DMS53 treated with DMSO at 0.1 percent for 48 hours (cell line): ENCODE results near the gene MESD.
A peak's percentile ranks its signal among the peaks of the same experiment; 100 is the strongest.

Experiments
- DNase-seq: peaks from one replicate; lab custom pipeline; 2025; ENCODE audit not compliant: unreplicated experiment; lab: John Stamatoyannopoulos, UW

MESD gene

DNA sequence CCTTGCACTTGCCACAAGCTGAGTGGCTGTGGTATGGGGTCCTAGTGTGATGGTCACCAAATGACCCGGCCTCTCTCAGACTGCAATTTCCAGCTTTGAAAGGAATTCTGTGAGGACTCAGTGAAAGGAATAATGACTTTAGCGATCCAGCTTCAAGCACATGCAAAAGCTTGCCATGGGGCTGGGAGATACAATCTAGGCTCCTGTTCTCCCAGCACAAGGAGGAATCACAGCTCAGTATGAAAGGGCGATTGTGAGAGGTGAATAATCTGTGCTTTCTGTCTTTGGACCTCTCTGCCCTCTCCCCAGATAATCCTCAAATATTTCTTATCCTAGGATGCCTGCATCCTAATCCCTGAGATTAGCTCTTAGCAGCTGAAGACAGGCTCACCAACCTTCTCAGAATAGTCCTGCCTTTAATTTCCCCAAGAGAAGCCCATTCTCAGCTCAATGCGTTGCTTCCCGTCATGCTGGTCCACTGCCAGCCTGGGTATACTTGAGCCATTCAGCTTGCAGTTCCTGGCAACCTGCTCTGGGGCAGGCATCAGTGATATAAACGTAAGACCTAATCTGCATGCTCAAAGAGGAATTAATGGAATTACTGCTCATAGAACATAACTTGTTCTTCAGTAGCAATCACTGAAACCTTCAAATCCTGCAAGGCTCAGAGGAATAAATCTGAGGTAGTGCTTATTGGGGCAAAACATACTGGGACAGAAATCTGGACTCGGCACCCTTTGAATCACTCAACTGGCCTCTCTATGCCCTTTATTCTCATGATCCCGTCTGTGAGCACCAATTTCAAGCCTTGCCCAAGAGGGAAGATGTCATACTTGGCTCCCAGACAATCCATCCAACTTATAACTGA, 26.2 kb upstream of the MESD start:
- DNase-seq = no peak

DNA sequence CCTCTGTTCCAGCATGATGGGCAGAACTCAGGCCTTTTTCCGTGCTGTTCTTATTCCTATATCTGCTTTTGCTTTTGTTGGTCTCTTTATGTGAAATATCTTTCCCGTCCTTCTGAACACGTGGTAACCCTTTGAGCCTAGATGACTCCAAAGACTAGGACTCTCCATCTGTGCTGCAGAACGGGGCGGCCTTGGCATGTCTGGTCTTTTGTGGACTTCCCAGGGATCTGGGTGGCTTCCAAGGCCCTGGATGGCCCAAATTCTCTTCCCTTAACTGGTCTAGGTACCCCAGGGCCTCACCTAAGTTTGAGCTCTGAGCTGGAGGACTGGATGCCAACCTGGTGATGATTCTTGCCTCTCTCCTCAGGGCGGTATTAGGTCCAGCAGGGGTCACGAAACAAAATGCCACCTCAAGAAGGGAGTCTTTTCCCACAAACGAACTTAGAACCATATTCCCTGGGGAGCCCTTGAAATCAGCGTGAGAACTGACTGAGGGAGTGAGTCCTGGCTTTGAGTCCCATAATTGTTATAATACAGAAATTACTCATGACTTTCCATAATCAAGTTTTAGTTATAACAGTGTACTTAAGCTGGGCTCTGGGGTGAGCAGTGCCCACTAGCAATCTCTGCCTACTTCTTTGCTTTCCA, 25.0 kb upstream of the MESD start:
- no peak for DNase-seq

DNA sequence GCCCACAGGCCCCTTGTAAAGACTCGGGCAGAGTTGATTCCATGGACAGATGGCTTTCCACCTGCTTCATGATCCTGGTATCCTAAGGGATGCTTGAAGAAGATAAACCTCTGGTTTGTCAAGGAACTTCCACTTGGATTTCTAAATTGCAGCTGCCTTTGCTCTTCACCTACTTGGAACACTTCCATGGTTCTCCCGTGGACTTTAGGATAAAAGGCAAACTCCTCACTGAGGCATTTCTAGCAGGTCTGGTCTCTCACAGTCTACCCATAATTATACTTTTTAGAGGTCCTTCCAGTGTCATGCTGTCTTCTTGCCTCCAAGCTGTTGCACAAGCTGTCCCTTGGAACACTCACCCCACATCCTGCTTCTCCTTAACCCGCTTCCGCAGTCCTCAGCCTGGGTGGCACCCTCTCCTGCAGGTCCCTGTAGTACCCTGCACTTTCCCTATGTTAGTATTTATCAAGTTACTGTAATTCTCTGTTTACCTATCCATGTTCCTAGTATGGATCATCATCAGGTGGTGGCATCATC, 23.8 kb upstream of the MESD start:
- DNase-seq = no peak

DNA sequence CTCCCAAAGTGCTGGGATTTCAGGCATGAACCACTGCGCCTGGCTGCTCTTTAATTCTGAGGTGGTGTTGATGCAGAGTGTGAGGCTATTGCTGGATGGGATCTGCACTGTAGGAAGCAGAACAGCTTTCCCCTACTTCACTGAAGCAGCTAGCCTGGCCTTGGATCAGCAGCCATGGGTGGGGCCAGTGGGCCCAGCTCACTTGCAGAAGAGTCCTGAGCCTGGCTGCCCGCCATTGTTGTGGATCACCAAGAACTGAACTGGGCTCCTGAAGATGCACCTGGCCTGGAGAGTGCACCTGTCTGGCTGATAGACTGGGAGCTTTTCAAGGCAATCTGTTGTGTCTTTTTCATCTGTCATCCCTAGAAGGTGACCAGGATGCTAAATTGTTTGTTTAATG, 23.0 kb upstream of the MESD start:
- DNase-seq = no peak

DNA sequence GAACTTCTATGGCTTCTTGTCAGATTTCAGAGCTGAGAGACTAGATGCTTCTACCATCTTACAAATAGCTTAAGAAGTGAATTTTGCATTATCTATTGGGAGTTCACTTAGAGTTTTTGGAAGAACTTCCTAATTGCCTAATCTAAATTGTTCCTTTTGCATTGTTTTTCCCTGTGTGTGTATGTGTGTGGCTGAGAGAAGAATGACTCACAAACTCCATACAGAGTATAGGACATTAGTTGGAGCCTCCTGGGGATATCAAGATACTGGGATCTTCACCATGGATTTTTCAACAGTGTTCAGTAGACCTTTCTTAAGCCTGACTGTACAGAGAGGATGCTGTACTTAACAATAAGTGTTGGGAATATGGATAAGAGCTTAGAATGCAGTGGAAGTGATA, 22.0 kb upstream of the MESD start:
- no peak for DNase-seq

DNA sequence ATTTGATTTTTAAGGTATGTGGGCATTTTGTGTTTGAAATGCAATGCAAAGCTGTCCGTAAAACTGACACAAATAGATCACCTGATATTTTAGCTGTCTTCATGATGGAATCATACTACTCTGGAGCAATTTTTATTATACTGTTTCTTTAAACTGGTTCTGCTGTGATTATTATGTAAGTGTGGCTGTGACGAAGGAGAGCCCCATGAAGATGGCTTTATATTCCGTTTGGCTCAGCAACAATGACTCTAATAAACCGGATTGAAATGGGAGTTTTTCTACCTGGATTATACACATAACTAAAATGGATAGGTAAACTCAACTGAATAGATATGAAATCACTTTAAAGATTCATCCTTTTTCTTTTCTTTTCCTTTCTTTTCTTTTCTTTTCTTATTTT, 20.5 kb upstream of the MESD start:
- no peak for DNase-seq

DNA sequence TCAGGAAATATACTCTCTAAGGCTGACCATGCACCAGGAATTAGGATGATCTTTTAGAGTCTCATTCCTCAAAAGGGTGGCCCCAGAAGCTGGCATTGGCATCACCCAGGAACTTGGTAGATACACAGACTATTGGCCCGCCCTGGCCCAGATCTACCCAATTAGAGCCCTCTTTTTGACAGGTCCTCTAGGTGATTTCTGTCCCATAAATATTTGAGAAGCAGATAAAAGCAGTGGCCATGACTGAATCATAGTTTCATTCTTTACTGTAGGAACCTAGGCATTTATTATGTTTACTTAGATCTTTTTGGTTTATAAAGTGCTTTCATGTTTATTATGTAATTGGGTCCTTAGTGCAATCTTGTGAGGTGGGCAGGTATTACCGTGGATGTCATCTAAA, 18.7 kb upstream of the MESD start:
- DNase-seq = no peak

DNA sequence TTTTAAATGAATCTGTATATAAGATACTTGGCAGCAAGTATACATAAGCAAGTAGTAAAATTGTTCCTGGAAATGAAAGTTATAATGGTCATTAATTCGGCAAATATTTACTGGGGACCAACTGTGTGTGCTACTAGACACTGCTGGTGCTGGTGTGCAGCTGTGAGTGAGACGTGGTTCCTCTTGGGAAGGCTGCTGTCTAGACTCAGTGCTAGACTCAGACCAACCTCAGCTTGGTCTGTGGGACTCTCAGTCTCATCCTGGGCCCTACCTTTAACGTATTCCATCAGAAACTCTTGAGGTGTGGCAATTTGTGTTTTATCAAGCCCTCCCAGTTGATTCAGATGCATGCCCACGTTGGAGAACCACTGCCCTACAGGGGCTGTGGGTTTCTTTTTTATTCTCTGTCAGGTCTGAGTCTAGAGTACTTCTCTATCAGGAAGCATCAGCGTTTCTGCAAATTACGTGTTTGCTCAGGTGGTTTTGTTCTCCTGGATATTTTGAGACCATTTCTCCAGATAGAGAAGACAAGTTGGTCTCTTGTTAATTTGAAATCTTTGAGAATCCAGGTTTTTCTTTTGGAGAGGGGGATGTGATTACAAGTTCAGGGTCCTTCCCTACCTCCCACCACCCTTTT, 17.9 kb upstream of the MESD start:
- no peak for DNase-seq

DNA sequence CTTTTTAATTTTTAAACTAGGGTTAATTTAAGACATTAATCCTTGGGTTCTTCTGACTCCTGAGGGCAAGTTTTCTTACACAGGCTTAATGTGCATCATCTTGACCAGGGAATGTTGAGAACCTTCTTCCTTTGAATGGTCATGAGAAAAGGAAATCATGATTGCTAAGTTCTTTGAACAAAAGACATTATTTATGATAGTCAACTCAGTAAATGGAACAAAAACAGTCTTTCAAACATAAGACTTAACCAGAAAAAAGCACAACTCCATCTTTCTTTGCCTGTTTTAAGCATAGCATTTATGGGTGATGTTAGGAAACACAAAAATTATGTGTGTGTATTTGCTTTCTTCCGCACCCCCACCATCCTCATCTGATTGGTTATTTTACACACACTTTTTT, 16.5 kb upstream of the MESD start:
- DNase-seq = no peak

DNA sequence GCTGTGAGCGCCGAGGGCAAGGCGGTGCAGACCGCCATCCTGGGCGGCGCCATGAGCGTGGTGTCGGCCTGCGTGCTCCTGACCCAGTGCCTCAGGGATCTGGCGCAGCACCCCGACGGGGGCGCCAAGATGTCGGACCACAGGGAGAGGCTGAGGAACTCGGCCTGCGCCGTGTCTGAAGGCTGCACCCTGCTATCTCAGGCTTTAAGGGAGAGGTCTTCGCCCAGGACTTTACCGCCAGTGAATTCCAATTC, 13.4 kb upstream of the MESD start:
- no peak for DNase-seq

DNA sequence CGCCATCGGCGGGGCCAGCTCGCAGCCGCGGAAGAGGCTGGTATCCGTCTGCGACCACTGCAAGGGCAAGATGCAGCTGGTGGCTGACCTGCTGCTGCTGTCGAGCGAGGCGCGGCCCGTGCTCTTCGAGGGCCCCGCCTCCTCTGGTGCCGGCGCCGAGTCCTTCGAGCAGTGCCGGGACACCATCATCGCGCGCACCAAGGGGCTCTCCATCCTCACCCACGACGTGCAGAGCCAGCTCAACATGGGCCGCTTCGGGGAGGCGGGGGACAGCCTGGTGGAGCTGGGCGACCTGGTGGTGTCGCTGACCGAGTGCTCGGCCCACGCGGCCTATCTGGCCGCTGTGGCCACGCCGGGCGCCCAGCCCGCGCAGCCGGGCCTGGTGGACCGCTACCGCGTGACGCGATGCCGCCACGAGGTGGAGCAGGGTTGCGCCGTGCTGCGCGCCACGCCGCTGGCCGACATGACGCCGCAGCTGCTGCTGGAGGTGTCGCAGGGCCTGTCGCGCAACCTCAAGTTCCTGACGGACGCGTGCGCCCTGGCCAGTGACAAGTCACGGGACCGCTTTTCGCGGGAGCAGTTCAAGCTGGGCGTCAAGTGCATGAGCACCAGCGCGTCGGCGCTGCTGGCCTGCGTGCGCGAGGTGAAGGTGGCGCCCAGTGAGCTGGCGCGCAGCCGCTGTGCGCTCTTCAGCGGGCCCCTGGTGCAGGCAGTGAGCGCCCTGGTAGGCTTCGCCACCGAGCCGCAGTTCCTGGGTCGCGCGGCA, 12.9 kb upstream of the MESD start:
- DNase-seq = no peak

DNA sequence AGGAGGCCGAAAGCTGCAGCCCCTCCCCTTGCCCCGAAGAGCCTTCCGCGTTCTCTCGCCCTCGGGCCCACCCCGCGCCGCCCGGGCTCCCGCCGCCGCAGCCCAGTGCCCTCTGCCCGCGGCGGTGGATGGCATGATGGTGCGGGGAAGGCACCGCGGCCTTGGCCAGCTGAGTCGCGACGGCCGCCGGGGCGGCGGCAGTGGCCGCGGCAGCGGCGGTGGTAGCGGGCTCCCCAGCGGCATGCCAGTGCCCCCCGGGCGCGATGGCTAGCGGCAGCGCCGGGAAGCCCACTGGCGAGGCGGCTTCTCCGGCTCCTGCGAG, 12.4 kb upstream of the MESD start:
- no peak for DNase-seq

DNA sequence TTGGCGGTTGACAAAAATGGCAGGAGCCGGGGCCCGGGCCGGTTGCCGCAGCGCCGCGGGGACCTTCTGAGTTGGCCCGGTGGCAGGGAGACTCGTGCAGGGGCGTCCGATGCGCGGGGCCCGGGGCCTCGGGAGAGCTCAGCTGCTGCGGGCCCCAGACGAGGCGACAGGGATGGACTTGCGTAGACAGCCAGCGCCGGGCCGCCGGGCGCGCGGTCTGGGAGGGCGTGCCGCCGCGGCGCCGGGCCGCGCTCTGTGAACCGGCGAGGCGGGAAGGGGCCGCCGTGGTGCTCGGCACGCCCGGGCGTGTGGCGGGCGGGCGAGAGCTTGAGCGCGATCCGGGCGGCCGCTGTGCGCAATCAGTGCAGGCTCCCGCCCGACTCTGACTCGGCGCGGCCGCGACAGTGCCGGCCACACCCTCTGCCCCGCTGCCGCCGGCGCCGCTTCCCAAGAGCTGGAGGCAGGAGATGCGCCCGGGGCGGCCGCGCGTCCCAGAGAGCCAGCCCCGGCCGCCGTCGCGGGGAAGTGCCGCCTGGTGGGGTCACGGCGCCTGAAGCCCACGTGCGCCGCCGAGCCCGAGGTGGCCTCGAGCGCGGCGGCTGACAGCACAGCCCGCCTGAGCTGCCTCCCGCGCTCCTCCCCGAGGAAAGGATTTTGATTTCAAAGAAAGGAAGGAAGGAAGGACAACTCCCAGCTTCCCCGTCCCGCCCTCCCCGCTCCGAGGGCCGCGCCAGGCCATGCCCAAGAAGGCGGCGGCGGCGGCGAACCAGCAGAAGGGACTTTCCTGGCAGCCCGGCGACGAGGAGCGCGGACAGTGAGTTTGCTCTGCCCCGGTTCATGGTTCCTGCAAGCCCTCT, 11.8 kb upstream of the MESD start:
- peak; percentile 3 for DNase-seq

DNA sequence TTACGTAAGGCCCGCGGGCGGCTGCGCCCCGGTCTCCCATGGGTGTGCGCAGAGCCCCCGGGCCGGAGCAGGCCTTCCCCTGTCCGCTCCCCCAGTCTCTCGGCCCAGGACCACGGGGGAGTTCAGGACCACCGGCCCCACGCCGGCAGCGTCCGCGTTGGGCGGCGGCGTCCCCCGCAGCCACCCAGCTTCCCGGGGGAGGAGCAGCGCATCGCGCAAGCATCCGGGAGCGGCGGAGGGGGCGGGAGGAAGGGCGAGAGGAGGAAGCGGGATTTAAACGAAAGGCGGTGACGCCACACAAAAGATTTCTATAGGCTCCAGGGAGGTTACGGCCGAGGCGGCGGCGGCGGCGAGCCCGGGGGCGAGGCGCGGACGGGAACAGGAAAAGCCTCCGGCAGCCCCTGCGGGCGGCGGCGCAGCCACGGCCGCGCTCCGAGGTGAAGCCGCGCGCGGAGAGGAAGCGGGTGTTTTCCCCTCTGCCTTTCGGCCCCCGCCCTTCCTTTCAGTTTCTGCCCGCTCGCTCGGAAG, 11.1 kb upstream of the MESD start, which contains the start of gene TLNRD1:
TLNRD1 (plus strand) TSS at position 300 of the 528 bp plus-strand sequence. CDS start 1,349 bp downstream, outside the sequence.
- peak; percentile 59 for DNase-seq

DNA sequence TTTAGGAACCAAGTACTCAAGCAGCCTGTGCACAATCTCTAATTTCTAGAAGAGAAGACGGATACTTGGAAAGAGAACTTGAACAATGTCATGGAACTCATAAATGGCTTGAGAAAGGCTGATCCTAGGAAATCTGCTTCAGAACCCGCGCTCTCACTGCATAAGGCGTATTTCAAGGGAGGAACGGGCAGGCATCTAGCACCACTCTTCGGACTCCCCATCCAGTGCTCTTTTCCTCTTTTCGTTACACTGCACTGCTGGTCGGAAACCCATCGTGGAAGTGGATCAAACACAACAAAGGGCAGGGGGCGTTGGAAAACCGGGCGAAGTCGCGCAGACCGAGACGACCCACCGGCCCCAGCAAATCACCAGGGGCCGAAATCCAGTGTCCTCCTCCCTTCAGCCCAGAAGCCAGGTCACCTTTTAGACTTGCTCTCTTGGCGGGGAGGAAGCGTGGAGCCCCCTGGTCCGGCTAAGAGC, 10.6 kb upstream of the MESD start:
- DNase-seq = peak; percentile 27

DNA sequence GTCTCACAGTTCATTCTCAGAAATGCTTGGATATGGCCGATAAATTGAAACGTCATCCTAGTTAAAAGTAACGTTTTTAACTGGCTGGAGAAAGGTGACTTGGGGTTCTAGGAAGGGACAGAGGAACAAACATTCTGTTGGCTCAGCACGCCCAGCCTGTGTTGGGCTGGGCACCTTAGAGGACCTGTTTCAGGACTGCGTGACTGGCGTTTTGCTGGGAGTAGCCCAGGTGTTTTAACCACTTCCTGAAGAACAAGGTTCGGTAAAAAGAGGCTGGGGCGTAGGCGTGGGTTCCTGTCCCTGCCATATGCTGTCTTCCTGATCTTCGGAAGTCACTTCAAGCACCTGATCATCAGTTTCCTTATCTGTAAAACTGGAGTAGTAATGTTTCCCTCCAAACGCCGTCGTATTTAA, 10.0 kb upstream of the MESD start:
- peak; percentile 42 for DNase-seq

DNA sequence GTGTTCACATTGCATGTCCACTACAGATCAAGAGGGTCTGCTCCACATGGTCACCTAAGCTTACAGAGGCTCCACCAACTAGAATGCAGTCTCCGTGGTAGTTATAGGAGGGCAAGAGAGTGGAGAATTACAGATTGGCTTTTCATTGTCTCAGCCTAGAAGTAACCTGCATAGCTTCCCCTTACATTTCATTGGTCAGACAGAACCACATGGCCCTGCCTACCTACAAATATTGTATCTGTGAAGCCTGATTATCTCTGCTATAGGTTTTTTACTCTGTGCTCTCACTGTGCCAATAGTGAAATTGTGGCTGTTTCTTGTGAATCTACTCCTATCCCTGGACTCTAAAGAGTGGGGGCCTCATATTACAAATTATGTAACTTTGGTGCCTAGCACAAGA, 8.6 kb upstream of the MESD start:
- no peak for DNase-seq

DNA sequence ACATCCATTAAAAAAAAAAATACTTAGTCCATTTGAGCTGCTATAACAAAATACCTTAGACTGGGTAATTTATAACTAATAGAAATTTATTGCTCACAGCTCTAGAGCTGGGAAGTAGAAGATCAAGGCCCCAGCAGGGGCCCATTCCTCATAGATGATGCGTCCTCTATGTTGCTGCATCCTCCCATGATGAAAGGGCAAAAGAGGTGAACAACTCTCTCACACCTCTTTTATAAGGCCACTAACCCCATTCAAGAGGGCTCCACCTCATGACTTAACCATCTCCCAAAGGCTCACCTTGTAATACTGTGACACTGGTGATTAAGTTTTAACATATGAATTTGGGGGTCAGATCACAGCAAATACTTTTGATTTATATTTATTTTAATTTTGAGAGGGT, 8.1 kb upstream of the MESD start:
- DNase-seq = no peak

DNA sequence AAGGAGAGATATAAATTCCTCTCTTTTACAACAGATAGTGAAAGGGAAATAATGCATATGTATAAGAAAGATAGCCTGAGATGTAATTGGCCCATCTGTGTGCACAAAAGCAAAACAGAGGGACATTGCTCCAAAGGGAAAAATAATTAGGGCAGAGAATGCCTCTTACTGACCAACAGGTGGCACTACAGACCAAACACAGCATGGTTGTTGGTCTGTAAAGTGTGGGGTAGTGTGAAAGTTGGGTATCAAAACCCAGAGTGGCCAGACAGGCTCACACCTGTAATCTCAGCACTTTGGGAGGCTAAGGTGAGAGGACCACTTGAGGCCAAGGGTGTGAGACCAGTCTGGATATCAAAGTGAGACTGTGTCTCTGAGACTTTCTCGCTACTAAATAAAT, 6.6 kb upstream of the MESD start:
- no peak for DNase-seq

DNA sequence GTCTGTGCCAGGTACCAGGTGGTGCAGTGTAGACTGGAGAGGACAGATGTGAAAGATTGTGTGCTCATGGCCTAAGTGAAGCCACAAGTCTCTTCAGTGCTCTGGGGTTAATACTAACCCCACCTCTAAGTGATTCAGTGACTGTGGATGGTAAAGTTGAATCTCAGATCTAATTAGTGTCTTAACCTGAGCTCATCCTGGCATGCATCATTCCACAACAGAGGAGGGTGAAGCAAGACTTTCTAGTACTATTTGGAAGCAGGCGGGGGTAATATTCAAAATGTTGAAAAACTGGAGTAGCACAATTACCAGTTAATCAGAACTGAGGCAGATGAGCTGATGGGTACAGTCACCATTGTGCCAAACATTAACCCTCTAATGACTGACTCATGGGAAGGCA, 2.8 kb upstream of the MESD start:
- no peak for DNase-seq
